ENCODE results near the gene TNRC6C.
"Not testable (repeated sequence)": the region's sequence is repeated elsewhere in the genome, so short reads cannot be mapped to it uniquely, and the experiment has no call there.

TNRC6C gene

DNA sequence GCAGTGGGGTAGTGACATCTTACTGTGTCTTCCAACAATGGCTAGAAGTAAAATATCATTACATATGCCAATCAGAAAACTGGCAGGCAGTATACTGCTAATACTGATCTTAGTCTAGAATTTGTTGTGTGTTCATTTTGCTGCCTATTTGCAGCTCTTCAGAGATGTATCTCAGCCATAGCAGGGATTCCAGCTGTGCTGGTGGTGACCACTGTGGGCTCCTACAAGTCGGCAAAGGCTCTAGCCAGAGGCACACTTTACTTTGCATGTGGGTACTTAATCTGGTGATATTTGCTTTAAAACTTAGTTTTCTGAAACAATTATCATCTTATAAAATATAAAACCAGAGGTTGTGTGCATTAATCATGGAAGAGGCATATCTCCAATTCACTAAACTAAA is 100.1 kb downstream of the TNRC6C start:
- no peak for TF ChIP-seq ZFX (IDR thresholded peaks at IDR 0.05)
- TF ChIP-seq, protein P1, sequence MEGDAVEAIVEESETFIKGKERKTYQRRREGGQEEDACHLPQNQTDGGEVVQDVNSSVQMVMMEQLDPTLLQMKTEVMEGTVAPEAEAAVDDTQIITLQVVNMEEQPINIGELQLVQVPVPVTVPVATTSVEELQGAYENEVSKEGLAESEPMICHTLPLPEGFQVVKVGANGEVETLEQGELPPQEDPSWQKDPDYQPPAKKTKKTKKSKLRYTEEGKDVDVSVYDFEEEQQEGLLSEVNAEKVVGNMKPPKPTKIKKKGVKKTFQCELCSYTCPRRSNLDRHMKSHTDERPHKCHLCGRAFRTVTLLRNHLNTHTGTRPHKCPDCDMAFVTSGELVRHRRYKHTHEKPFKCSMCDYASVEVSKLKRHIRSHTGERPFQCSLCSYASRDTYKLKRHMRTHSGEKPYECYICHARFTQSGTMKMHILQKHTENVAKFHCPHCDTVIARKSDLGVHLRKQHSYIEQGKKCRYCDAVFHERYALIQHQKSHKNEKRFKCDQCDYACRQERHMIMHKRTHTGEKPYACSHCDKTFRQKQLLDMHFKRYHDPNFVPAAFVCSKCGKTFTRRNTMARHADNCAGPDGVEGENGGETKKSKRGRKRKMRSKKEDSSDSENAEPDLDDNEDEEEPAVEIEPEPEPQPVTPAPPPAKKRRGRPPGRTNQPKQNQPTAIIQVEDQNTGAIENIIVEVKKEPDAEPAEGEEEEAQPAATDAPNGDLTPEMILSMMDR (conservative IDR thresholded peaks at IDR 0.05) = no peak
- H3K27ac ChIP-seq = no peak overlapping the region

DNA sequence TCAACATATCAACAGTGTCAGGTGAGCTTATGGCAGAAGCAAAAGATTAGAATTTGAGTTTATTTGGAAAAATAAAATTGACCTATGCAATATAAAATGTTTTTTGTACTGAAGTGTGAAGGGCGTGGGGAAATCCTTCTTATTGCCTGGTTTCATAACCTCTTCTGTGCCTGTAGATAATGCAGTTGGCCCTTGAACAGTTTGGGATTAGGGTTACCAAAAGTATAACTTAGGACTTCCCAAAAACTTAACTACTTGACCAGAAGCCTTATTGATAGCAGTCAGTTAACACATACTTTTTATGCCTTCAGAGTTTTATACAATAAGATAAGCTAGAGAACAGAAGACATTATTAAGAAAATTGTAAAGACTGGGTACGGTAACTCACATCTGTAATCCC is 104.1 kb downstream of the TNRC6C start:
- H3K27ac ChIP-seq = no peak overlapping the region

GRCh38 chr17:78063489-78063888 is 105.0 kb downstream of the TNRC6C start:
- no peak overlapping the region for H3K27ac ChIP-seq
- TF ChIP-seq, protein P1 (conservative IDR thresholded peaks at IDR 0.05) = no peak
- no peak for TF ChIP-seq ZFX (IDR thresholded peaks at IDR 0.05)

More for the DNA sequence above, 104.1 kb downstream of the TNRC6C start:
- TF ChIP-seq, protein P1 (conservative IDR thresholded peaks at IDR 0.05) = no peak
- TF ChIP-seq ZFX (IDR thresholded peaks at IDR 0.05) = no peak

DNA sequence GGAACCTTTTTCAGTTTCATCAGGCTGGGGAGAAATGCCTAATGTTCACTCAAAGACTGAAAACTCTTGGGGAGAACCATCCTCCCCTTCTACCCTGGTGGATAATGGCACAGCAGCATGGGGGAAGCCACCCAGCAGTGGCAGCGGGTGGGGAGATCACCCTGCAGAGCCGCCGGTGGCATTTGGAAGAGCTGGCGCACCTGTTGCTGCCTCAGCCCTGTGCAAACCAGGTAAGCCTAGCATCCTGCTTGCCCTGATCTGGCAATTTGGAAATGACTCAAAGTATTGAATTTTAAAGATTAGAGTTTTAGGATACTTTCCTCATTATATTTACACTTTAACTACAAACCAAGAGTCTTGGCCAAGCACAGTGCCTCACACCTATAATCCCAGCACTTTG is 106.2 kb downstream of the TNRC6C start:
- H3K27ac ChIP-seq = no peak overlapping the region
- TF ChIP-seq, protein P1 (conservative IDR thresholded peaks at IDR 0.05) = no peak
- TF ChIP-seq ZFX (IDR thresholded peaks at IDR 0.05) = no peak

DNA sequence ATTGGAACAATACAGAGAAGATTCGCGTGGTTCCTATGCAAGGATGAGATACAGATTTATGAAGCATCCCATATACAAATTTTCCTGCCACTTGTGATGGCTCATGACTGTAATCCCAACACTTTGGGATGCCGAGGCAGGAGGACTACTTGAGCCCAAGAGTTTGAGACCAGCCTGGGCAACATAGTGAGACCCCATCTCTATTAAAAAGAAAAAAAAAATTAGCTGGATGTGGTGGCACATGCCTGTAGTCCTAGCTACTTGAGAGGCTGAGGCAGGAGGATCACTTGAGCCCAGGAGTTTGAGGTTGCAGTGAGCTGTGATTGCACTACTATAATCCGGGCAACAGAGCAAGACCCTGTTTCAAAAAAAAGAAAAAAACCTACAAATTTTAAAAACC is 108.5 kb downstream of the TNRC6C start:
- H3K27ac ChIP-seq = not testable (repeated sequence)

DNA sequence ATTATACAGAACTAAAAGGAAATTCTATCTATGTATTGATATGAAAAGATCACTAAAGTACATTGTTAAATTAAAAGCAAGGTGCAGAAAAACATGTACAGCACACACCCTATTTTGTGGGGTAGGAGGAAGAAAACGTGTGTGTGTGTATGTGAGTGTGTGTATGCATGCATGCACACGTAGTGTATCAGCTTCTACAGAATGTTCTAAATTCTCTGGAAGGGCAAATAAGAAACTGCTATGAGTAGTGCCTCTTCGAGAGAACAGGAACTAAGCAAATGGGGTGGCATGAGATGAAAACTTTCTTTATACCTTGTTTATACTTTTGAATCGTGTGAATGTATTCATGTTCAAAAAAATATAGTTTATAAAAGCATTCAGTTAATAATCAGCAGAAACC is 111.2 kb downstream of the TNRC6C start:
- no peak for TF ChIP-seq ZFX (IDR thresholded peaks at IDR 0.05)
- TF ChIP-seq, protein P1 (conservative IDR thresholded peaks at IDR 0.05) = no peak

GRCh38 chr17:78072961-78073360 is 114.5 kb downstream of the TNRC6C start:
- TF ChIP-seq, protein P1 (conservative IDR thresholded peaks at IDR 0.05) = no peak
- TF ChIP-seq ZFX (IDR thresholded peaks at IDR 0.05) = no peak
- no peak overlapping the region for H3K27ac ChIP-seq

More for the DNA sequence above, 111.2 kb downstream of the TNRC6C start:
- H3K27ac ChIP-seq = no peak overlapping the region

- TF ChIP-seq ZFX (IDR thresholded peaks at IDR 0.05) = no peak
- TF ChIP-seq, protein P1 (conservative IDR thresholded peaks at IDR 0.05) = no peak
- no peak overlapping the region for H3K27ac ChIP-seq
Observed at GRCh38 chr17:78075011-78075410, 116.5 kb downstream of the TNRC6C start.
